HG03097 (cell line): ENCODE results near the gene LBP.
"Not testable (repeated sequence)": the region's sequence is repeated elsewhere in the genome, so short reads cannot be mapped to it uniquely, and the experiment has no call there.

Experiments
- ATAC-seq: cut with Tn5 transposase; IDR thresholded peaks from one replicate; pipeline ENCODE4 v1.9.1; 2021; ENCODE audit not compliant: unreplicated experiment, low FRiP score

LBP gene

GRCh38 chr20:38346741-38347140 is 459 bp downstream of the LBP start:
- no peak for ATAC-seq

GRCh38 chr20:38349856-38350255 is 3.6 kb downstream of the LBP start:
- no peak for ATAC-seq

GRCh38 chr20:38350879-38351775 is 4.8 kb downstream of the LBP start:
- no peak for ATAC-seq

GRCh38 chr20:38353316-38353715 is 7.0 kb downstream of the LBP start:
- no peak for ATAC-seq

GRCh38 chr20:38354227-38354626 is 7.9 kb downstream of the LBP start:
- ATAC-seq = no peak

- no peak for ATAC-seq
Observed at GRCh38 chr20:38355161-38356012, 9.1 kb downstream of the LBP start.

GRCh38 chr20:38357653-38358207 is 11.4 kb downstream of the LBP start:
- no peak for ATAC-seq

GRCh38 chr20:38358556-38358955 is 12.3 kb downstream of the LBP start:
- ATAC-seq = no peak

GRCh38 chr20:38363004-38363747 is 16.9 kb downstream of the LBP start:
- no peak for ATAC-seq

GRCh38 chr20:38369389-38369788 is 23.1 kb downstream of the LBP start:
- no peak for ATAC-seq

GRCh38 chr20:38372806-38373205 is 26.5 kb downstream of the LBP start:
- no peak for ATAC-seq

GRCh38 chr20:38373231-38373867 is 27.1 kb downstream of the LBP start:
- no peak for ATAC-seq

- ATAC-seq = no peak
Observed at GRCh38 chr20:38373898-38374297, 27.6 kb downstream of the LBP start.

GRCh38 chr20:38377039-38377685 is 30.9 kb downstream of the LBP start:
- ATAC-seq = no peak

- ATAC-seq = not testable (repeated sequence)
Observed at GRCh38 chr20:38377838-38378237, 31.6 kb downstream of the LBP start.

GRCh38 chr20:38383147-38383546 is 36.9 kb downstream of the LBP start:
- no peak for ATAC-seq

- no peak for ATAC-seq
Observed at GRCh38 chr20:38386004-38386403, 39.7 kb downstream of the LBP start.

GRCh38 chr20:38386851-38387250 is 40.6 kb downstream of the LBP start:
- ATAC-seq = no peak

GRCh38 chr20:38387953-38388352 is 41.7 kb downstream of the LBP start:
- ATAC-seq = no peak

- no peak for ATAC-seq
Observed at GRCh38 chr20:38392356-38392755, 46.1 kb downstream of the LBP start.
